Measurements from ENCODE around the gene ANKRD44.

GRCh38 chr2:197293252-197294007, 17.1 kb downstream of the ANKRD44 start:
- no peak for TF ChIP-seq CTCF (IDR thresholded peaks at IDR 0.05; ENCODE audit: borderline replicate concordance, extremely low read depth, low read length, poor library complexity, severe bottlenecking)
- TF ChIP-seq EZH2 (IDR thresholded peaks at IDR 0.05; ENCODE audit: borderline replicate concordance, low read depth, low read length, severe bottlenecking), result no peak
